ENCODE data around the gene SLC2A1. TPM values are rescaled to one million over a fixed set of nuclear protein-coding genes. Genes with fewer than 3 reads are reported as not detected.

The SLC2A1 gene
- total and polyA plus RNA-seq, 9 of the 15 experiments (the other 6 are each of a cell fraction or from before 2014, with no cell fraction given) = 12.6 to 153 (median 48.0) TPM

DNA sequence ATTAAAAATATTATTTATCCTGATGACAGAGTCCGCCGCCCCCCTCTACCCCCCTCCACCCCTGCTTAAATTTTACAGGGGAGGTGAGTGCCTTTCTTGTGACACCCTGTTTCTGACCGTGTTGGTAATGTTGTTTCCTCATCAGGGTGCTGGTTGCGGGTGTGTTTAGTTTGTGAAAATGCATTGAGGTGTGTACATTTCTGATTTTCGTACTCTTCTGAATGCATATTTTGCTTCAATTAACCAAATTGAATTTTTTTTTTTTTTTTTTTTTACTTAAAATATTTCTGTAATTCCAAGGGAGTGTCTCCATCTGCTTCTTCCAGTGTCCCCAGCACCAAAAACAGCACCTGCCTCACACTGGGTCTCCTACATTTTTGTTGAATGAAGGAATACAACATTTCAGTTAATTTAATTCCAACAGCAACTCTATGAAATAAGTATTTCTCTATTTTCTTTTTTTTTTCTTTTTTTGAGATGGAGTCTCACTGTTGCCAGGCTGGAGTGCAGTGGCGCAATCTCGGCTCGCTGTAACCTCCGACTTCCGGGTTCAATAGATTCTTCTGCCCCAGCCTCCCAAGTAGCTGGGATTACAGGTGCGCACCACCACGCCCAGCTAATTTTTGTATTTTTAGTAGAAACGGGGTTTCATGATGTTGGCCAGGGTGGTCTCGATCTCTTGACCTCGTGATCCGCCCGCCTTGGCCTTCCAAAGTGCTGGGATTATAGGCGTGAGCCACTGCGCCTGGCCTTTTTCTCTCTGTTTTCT, 5.6 kb upstream of the SLC2A1 start (continued):
- TF ChIP-seq, protein P1, sequence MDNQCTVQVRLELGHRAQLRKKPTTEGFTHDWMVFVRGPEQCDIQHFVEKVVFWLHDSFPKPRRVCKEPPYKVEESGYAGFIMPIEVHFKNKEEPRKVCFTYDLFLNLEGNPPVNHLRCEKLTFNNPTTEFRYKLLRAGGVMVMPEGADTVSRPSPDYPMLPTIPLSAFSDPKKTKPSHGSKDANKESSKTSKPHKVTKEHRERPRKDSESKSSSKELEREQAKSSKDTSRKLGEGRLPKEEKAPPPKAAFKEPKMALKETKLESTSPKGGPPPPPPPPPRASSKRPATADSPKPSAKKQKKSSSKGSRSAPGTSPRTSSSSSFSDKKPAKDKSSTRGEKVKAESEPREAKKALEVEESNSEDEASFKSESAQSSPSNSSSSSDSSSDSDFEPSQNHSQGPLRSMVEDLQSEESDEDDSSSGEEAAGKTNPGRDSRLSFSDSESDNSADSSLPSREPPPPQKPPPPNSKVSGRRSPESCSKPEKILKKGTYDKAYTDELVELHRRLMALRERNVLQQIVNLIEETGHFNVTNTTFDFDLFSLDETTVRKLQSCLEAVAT (IDR thresholded peaks at IDR 0.05) = no peak
- TF ChIP-seq TRIM24 (IDR thresholded peaks at IDR 0.05) (peak; percentile 20 to 57; a peak in 3 of 4 replicates), ELF1 (tag; IDR thresholded peaks at IDR 0.05) (no peak), FOXA1 (IDR thresholded peaks at IDR 0.05; ENCODE audit: borderline replicate concordance) (no peak), ZNF445 (CRISPR knock-in tag; IDR thresholded peaks at IDR 0.05; ENCODE audit: low read depth) (no peak), GATAD2A (IDR thresholded peaks at IDR 0.05) (no peak), TAF15 (IDR thresholded peaks at IDR 0.05; ENCODE audit: low read depth, low read length) (no peak), CHCHD3 (CRISPR knock-in tag; IDR thresholded peaks at IDR 0.05) (no peak), GATA2 (CRISPR knock-in tag; IDR thresholded peaks at IDR 0.05) (no peak), ZKSCAN3 (CRISPR knock-in tag; IDR thresholded peaks at IDR 0.05) (no peak), KDM4B (IDR thresholded peaks at IDR 0.05; ENCODE audit: borderline replicate concordance in 2 of 2, low read depth in 1 of 2) (no peak), NCOA6 (IDR thresholded peaks at IDR 0.05) (no peak), IRF2 (CRISPR knock-in tag; IDR thresholded peaks at IDR 0.05) (no peak), HDAC8 (tag; IDR thresholded peaks at IDR 0.05) (no peak)
- TF ChIP-seq, protein P2, sequence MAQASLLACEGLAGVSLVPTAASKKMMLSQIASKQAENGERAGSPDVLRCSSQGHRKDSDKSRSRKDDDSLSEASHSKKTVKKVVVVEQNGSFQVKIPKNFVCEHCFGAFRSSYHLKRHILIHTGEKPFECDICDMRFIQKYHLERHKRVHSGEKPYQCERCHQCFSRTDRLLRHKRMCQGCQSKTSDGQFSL (CRISPR knock-in tag; IDR thresholded peaks at IDR 0.05) = no peak
- TF ChIP-seq, protein P2 (tag; IDR thresholded peaks at IDR 0.05) = no peak
- TF ChIP-seq, protein P3, sequence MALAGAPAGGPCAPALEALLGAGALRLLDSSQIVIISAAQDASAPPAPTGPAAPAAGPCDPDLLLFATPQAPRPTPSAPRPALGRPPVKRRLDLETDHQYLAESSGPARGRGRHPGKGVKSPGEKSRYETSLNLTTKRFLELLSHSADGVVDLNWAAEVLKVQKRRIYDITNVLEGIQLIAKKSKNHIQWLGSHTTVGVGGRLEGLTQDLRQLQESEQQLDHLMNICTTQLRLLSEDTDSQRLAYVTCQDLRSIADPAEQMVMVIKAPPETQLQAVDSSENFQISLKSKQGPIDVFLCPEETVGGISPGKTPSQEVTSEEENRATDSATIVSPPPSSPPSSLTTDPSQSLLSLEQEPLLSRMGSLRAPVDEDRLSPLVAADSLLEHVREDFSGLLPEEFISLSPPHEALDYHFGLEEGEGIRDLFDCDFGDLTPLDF (CRISPR knock-in tag; IDR thresholded peaks at IDR 0.05) = no peak
- TF ChIP-seq, protein P4, sequence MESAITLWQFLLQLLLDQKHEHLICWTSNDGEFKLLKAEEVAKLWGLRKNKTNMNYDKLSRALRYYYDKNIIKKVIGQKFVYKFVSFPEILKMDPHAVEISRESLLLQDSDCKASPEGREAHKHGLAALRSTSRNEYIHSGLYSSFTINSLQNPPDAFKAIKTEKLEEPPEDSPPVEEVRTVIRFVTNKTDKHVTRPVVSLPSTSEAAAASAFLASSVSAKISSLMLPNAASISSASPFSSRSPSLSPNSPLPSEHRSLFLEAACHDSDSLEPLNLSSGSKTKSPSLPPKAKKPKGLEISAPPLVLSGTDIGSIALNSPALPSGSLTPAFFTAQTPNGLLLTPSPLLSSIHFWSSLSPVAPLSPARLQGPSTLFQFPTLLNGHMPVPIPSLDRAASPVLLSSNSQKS (CRISPR knock-in tag; IDR thresholded peaks at IDR 0.05) = no peak
- TF ChIP-seq, protein P5, sequence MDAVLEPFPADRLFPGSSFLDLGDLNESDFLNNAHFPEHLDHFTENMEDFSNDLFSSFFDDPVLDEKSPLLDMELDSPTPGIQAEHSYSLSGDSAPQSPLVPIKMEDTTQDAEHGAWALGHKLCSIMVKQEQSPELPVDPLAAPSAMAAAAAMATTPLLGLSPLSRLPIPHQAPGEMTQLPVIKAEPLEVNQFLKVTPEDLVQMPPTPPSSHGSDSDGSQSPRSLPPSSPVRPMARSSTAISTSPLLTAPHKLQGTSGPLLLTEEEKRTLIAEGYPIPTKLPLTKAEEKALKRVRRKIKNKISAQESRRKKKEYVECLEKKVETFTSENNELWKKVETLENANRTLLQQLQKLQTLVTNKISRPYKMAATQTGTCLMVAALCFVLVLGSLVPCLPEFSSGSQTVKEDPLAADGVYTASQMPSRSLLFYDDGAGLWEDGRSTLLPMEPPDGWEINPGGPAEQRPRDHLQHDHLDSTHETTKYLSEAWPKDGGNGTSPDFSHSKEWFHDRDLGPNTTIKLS (IDR thresholded peaks at IDR 0.05; ENCODE audit: borderline replicate concordance, low read depth) = no peak
- TF ChIP-seq, protein P6, sequence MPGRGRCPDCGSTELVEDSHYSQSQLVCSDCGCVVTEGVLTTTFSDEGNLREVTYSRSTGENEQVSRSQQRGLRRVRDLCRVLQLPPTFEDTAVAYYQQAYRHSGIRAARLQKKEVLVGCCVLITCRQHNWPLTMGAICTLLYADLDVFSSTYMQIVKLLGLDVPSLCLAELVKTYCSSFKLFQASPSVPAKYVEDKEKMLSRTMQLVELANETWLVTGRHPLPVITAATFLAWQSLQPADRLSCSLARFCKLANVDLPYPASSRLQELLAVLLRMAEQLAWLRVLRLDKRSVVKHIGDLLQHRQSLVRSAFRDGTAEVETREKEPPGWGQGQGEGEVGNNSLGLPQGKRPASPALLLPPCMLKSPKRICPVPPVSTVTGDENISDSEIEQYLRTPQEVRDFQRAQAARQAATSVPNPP (IDR thresholded peaks at IDR 0.05; ENCODE audit: borderline replicate concordance, insufficient read depth, insufficient read length) = no peak
